GM03348 (cell line): ENCODE results near the gene CDK12.

Experiments
- DNase-seq: peaks from one replicate; pipeline ENCODE4 v3.0.0; 2012; ENCODE audit warnings: low spot score

CDK12 gene

GRCh38 chr17:39549747-39550573 is 88.7 kb downstream of the CDK12 start:
- DNase-seq, result no peak

GRCh38 chr17:39551879-39552278 is 90.6 kb downstream of the CDK12 start:
- peak; percentile 64 for DNase-seq

DNA sequence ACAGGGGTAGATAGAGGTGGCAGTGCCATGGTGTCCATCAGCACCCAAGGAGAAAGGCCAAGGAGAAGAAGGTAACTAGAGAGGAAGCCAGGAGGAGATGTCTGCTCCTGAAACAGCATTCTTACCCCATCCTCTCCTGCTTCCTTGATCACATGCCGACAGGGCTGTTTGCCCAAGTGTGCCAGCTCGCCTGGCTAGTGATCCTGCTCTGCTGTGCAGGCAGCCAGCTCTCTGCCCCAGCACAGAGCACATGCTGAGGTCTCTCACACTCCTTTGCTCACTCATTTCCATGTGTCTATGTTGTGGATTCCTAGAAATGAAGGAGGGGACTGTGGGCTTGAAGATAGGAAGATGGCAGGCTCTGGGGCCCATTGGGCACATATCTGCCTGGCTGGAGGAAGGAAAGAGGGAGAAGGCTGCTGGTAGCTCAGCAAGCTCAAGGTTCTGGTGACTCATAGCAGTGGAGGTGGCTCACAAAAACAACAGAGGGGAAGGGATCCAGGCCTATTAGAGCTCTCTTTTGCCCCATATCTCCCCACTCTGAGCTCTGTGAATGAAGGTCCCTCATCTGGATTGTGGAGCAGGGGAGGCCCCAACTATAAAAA is 92.2 kb downstream of the CDK12 start:
- peak; percentile 58 for DNase-seq

DNA sequence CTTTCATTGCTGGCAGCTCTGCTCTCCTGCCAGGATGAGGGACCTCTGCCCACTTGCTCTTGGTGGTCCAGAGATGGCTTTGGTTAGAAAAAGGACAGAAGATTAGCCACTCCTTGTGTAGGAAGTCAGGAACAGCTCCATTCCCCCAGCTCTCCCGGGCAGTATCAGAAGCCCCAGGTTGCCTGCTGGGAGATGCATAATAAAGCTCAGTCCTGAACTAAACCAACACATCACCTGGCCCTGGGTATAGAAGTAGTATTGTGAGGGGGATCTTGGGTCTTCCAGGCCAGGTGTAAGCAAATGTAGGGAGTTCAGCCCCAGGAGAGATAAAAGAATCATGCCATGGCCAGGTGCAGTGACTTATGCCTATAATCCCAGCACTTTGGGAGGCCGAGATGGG is 94.1 kb downstream of the CDK12 start:
- DNase-seq, result no peak

DNA sequence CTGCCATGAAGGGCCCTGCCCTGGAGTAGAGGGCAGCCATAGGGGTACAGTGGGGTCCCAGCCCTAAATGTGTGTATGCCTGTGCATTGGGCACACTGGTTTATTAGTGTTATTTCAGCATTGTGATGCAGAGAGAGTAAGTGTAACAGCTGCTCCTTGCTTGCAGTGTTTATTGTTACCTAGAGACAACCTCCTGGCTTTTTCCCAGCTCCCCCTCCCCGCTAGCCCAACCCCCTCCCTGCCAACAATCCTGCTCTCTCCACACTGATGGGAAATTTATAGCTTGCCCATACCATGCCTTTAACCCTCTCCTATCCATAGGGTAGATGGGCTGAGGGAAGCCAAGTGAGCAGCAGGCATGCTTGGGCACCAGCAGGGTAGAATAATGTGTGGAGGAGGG is 95.1 kb downstream of the CDK12 start:
- DNase-seq, result no peak

GRCh38 chr17:39562395-39562794 is 101.1 kb downstream of the CDK12 start:
- no peak for DNase-seq

DNA sequence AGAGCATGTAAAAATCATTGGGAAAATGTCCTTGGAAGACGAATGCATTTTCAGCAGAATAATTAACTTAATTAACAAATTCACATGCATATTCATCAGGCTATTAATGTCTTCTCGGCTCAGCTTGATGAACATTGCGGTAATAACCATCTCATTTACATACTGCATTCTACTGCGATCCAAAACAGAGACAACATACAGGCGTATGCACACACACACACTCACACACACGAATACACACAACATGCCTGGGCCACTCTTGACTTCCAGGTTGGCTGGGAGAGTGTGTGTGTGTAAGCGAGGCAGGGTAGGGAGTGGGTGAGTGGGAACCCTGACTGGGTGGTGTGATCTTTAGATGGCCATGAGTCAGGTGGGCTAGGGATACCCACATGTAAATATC is 101.7 kb downstream of the CDK12 start:
- no peak for DNase-seq

DNA sequence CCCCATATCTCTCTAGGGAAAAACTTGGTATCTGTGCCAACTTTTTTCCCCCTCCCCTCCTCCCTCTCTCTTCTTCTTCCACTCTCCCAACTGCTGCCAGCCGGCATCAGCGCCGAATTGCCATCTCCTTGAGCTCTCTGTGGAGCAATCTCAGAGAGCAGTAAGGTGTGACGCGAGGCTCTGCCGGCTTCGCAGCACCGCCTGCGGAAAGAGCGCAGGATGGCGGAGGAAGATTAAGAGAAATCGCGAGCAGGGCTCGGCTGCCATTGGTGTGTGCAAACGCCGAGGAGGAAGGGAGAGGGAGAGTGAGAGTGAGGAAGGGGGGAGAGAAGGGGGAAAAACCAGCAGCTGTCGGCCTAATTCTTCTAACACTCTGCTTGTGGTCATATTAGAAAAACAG is 102.2 kb downstream of the CDK12 start:
- no peak for DNase-seq

DNA sequence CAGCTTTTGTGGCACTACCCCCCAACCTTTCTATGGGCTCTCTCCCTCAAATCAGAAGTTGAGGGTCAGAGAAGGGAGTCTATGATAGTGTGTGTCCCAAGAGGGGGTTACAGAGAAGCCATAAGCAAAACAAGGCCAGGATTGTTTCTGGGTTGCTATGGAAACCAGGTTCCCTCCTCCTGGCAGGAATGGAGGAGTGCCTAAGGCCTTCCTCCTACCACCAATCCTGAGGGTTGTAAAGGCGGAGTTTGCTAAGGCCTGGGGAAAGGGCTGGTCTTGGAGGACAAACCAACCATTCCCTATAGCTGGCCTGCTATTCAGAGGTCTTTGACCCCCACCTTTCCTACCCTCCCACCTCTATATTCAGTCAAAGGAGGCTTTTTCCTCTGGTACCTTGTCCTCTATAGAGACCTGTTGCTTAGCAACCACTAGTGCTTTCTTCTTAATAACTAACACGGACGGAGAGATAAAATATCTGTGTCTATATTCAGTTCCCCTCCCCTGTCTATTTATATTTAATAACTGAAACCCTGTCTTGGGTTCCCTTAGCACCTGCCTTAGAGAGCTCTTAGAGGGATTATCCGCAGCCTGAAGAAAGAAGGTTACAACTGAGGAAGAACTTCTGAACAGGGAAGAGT is 103.0 kb downstream of the CDK12 start:
- DNase-seq, result no peak

DNA sequence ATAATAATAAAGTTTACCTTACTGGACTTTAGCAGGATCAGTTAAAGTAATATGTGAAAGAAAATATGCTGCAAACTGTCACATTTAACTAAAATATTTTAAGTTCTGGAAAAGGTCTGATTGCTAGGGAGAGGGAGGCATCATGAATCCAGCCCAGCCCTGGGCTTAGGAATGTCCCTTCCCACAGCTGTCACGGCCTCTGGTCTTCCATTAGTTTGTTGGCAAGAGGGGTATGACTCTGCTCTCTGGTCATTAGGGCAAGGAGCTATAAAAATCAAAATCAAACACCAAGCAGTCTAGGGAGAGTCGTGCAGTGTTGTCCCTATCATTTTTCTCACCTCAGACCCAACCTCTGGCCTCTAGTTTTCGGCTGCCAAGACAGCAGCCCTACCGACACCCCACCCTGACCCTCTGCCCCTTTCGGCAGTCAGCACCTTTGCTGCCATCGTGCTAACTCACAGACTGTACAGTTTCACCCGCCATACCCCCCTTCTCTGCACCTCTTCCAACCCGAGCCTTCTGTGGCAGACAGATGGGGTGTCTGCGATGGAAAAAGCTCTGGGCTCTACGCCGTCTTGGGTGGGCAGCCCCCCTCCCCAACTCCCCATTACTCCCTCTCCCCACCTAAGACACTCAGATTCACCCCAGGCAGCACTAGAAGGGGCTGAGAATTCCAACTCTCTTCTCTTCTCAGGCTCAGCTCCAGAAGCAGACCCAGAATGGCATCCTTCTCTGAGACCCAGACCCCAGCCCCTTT is 105.0 kb downstream of the CDK12 start:
- no peak for DNase-seq

GRCh38 chr17:39568702-39569101 is 107.4 kb downstream of the CDK12 start:
- no peak for DNase-seq

DNA sequence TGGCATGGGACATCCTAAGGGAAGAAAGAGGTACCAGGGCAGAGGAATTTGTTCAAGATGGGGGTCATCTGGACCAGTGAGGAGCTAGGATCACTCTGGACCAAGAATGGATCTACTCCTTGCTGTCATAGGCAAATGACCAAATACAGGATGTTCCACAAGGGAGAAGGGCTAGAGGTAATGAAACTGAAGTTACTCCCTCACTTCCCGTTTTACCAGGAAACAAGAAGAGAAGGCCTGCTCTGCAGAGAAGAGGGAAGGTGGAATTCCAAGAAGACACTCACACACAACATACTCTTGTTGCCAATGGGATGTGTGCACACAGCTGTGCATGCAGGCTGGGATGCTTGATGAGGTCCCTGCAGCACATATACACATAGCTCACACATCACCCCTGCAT is 107.8 kb downstream of the CDK12 start:
- no peak for DNase-seq

- no peak for DNase-seq
These were observed 110.8 kb downstream of the CDK12 start for GRCh38 chr17:39572121-39572520.

GRCh38 chr17:39573447-39574298 is 112.4 kb downstream of the CDK12 start:
- peak; percentile 95 for DNase-seq

DNA sequence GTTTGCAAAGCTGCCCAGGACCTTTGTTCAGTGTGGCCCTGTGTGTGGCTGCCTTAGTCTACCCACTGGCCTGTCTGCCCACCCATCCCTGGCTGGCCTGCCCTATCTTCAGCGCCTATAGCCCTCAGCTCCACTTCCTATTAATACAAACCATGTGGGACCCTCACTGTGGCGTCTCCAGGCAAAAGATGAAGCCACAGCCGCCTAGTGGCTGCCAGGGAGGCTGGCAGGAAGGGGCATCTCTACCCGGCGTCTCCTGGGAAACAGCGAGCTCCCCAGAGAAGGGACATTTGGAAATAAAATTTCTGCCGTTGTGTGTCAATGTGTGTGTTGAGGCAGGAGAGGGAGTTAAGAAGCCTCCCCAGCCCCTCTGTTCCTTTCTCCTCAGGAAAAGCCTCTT is 114.9 kb downstream of the CDK12 start:
- peak; percentile 52 for DNase-seq

DNA sequence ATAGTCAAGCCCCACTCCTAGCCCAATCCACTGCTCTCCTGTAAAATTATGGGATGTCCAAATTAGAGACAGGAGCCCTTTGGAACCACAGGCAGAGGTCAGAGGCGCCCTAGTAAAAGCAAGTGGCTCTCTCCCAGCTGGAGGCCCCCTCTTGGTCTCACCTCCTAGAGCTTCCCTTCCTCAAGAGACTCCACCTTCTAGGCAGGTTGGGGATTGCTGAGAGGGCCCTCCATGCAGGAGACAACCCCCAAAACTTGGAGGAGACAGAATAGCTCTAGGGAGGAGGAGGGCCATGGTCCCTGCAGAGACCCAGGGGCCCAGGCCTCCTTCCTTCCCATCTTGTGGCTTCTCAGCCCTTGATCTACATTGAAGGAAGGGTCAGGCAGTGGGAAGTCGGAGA is 117.0 kb downstream of the CDK12 start:
- DNase-seq, result no peak

GRCh38 chr17:39579318-39580081 is 118.2 kb downstream of the CDK12 start:
- no peak for DNase-seq

- DNase-seq, result no peak
These were observed 118.8 kb downstream of the CDK12 start for GRCh38 chr17:39580082-39580468.

DNA sequence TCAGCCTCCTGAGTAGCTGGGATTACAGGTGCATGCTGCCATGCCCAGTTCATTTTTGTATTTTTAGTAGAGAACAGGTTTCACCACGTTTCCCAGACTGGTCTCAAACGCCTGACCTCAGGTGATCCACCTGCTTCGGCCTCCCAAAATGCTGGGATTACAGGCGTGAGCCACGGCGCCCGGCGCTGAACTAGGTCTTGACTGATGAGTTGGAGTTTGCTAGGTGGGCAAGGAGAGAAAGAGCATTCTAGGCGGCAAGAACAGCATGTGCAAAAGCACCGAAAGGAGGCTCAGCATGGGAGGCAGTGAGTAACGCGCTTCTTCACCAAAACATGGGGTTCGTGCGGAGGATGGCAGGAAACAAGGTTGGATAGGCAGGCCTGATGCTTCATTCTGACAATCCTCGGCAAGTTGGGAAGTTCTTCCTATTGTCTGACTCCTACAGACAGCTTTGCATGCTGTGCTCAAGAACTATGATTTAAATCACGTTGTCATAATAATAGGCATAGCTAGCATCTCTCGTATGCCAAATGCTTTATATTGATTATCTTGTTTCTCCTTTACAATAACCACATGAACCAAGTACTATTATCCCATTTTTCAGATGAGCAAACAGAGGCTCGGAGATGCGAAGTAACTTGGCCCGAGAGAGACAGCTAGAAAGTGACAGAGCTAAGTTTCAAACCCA is 119.9 kb downstream of the CDK12 start:
- DNase-seq, result no peak

- DNase-seq, result no peak
These were observed 120.4 kb downstream of the CDK12 start for GRCh38 chr17:39581759-39582085.
